K562 (cell line): ENCODE measurements around the gene DHDDS. TPM values are rescaled to one million over a fixed set of nuclear protein-coding genes. Genes with fewer than 3 reads are reported as not detected.

Experiments
- ATAC-seq: fragments of 200-7000 bp; cut with Tn5 transposase; 3 replicates; pipeline ENCODE4 v1.9.1; 2020; ENCODE audit warnings: moderate library complexity
- BruUV-seq: library from RNA; stranded (reverse); fragments of 400-500 nt; replicated peaks from 2 replicates; lab custom pipeline; 2021; lab: Mats Ljungman, UMichigan
- CTCF ChIA-PET: fragments of 300-600 bp; formaldehyde crosslinking; extraction: SDS; loops from one replicate; lab custom pipeline; 2021; ENCODE audit warnings: low intra/inter-chr PET ratio; lab: Yijun Ruan, JAX
- POLR2A ChIA-PET: fragments of 300-600, 350-650 bp; sonication (Branson Sonifier 250); formaldehyde crosslinking; extraction: SDS; loops from one replicate; lab custom pipeline; 2021; ENCODE audit warnings: antibody characterized with exemption, inconsistent platforms; lab: Yijun Ruan, JAX
- DNase-seq, 4 experiments: peaks; one replicate each; pipeline versions ENCODE4 v3.0.0 to v3.0.0-alpha.2; 2011 to 2018; ENCODE audit warnings: low spot score in 3 of 4, mixed read lengths in 3 of 4; ENCODE audit errors: extremely low read depth in 1 of 4
- FAIRE-seq: peaks from 2 replicates; lab custom pipeline; 2011; peaks lifted over from hg19 to GRCh38; lab: Jason Lieb, UNC
- H2AFZ ChIP-seq: 2 replicates; pipeline ENCODE4 v1.6.0; 2011; ENCODE audit warnings: low read depth, low read length, control low read depth, inconsistent platforms
- H3K27ac ChIP-seq: fragments of 200-600 bp; 3 replicates; pipeline ENCODE4 v1.8.0; 2011; ENCODE audit warnings: low read depth, mild to moderate bottlenecking, control low read depth, inconsistent platforms, low read length, moderate library complexity, mixed read lengths; ENCODE audit errors: extremely low read depth
- H3K27me3 ChIP-seq, 2 experiments: fragments of 300-600 bp in 1 of 2; 2 replicates in 1 of 2; 3 replicates in 1 of 2; pipeline versions ENCODE4 v1.6.0 to v1.8.0; 2011; ENCODE audit warnings: inconsistent platforms in 2 of 2, low read length in 2 of 2, mild to moderate bottlenecking in 1 of 2, mixed read lengths in 1 of 2, moderate library complexity in 1 of 2; ENCODE audit not compliant: control insufficient read depth in 2 of 2, insufficient read depth in 2 of 2
- H3K36me3 ChIP-seq: fragments of 300-600 bp; 3 replicates; pipeline ENCODE4 v1.8.0; 2011; ENCODE audit warnings: mild to moderate bottlenecking, low read length, inconsistent platforms; ENCODE audit not compliant: control insufficient read depth, insufficient read depth
- H3K4me1 ChIP-seq, 2 experiments: fragments of 200-600 bp in 1 of 2; replicated peaks in 1 of 2; 2 replicates in 1 of 2; 3 replicates in 1 of 2; pipeline versions ENCODE4 v1.5.1 to v1.8.0; 2011; ENCODE audit warnings: inconsistent platforms in 2 of 2, low read length in 2 of 2, mild to moderate bottlenecking in 1 of 2, mixed read lengths in 1 of 2, moderate library complexity in 1 of 2; ENCODE audit not compliant: control insufficient read depth in 2 of 2, insufficient read depth in 2 of 2
- H3K4me2 ChIP-seq: 2 replicates; pipeline ENCODE4 v1.6.1; 2011; ENCODE audit warnings: low read length, control low read depth, inconsistent platforms, mixed read lengths; ENCODE audit not compliant: insufficient read depth
- H3K4me3 ChIP-seq: fragments of 200-600 bp; sonication (generic), shearing (Covaris generic); 2 replicates; pipeline ENCODE4 v1.5.1; 2016; ENCODE audit warnings: control low read depth, inconsistent platforms
- H3K79me2 ChIP-seq: fragments of 200-600 bp; 3 replicates; pipeline ENCODE4 v1.8.0; 2011; ENCODE audit warnings: low read length, inconsistent platforms; ENCODE audit not compliant: control insufficient read depth, insufficient read depth
- H3K9ac ChIP-seq, 2 experiments: 2 replicates each; pipeline versions ENCODE4 v1.6.0 to v1.6.1; 2011; ENCODE audit warnings: low read depth in 2 of 2, low read length in 2 of 2, control low read depth in 1 of 2, inconsistent platforms in 1 of 2, mild to moderate bottlenecking in 1 of 2, mixed read lengths in 1 of 2; ENCODE audit not compliant: insufficient read depth in 1 of 2
- H3K9me1 ChIP-seq: one replicate; pipeline ENCODE4 v1.6.0; 2011; ENCODE audit warnings: inconsistent platforms, mild to moderate bottlenecking, low read length, moderate library complexity; ENCODE audit not compliant: control insufficient read depth, insufficient read depth
- H3K9me3 ChIP-seq: replicated peaks from 2 replicates; pipeline ENCODE4 v1.5.1; 2011; ENCODE audit warnings: low read depth, low read length, inconsistent platforms; ENCODE audit not compliant: control insufficient read depth, insufficient read depth
- H4K20me1 ChIP-seq: replicated peaks from 2 replicates; pipeline ENCODE4 v1.6.1; 2011; ENCODE audit warnings: low read length, inconsistent platforms, mixed read lengths; ENCODE audit not compliant: control insufficient read depth, insufficient read depth
- HMBOX1 ChIP-seq: sonication (generic); IDR thresholded peaks from 2 replicates; pipeline ENCODE4 v1.6.1; 2016
- HNRNPLL ChIP-seq: fragments of 200-400 bp; formaldehyde crosslinking; IDR thresholded peaks from 2 replicates; pipeline ENCODE4 v1.6.1; 2017; ENCODE audit warnings: low read length, low read depth, mild to moderate bottlenecking; ENCODE audit not compliant: poor library complexity, severe bottlenecking
- WGBS: fragments of 100-300 bp; shearing (Covaris generic); methylation state at CpG from one replicate; pipeline ENCODE4 v1.1.6; 2016; ENCODE audit warnings: low coverage, mixed read lengths; ENCODE audit not compliant: insufficient coverage; ENCODE audit errors: missing lambda C conversion rate; 5-methylcytosine and 5-hydroxymethylcytosine counted together
- in situ Hi-C: fragments of 300-500 bp; cut with MboI; formaldehyde crosslinking; loops from 4 replicates; pipeline ENCODE4 v1.15.0; 2018; ENCODE audit warnings: inconsistent platforms, mixed read lengths
- intact Hi-C: fragments of 100-400 bp; cut with micrococcal nuclease; formaldehyde crosslinking; loops from 2 replicates; pipeline ENCODE4 v1.14.2; 2022
- polyA plus RNA-seq, 8 experiments: library from polyadenylated mRNA; depleted of rRNA in 4 of 8; stranded (reverse) in 5 of 8; unstranded in 3 of 8; fragments of >200 nt; fragmentation: Nextera tagmentation in 2 of 8; fragmentation: Illumina TruSeq in 1 of 8; extraction: Ambion mirVana in 2 of 8; extraction: Trizol in 1 of 8; gene quantifications; 2 replicates each; pipeline versions ENCODE4 v1.2.1 to v1.2.3, GENCODE V29; 2011 to 2014; ENCODE audit warnings: inconsistent platforms in 1 of 8, missing spikeins in 1 of 8
- total RNA-seq, 7 experiments: library from RNA; depleted of rRNA in 6 of 7; stranded (reverse); fragments of >200 nt in 6 of 7; fragmentation: Illumina TruSeq in 2 of 7; extraction: Trizol in 2 of 7; gene quantifications; 2 replicates each; pipeline versions ENCODE4 v1.2.1 to v1.2.3, GENCODE V29; 2011 to 2021; ENCODE audit warnings: low replicate concordance in 1 of 7

The DHDDS gene
- total and polyA plus RNA-seq, 9 of the 15 experiments (the other 6 are each of a cell fraction or from before 2014, with no cell fraction given): 33.3 to 55.0 (median 44.3) TPM

- Histone ChIP-seq H2AFZ (no peak overlapping the region), H3K79me2 (no peaks in the 10 kb centered on the region), H3K36me3 (peaks cover 85% of the 10 kb centered on the region), H3K27ac (no peak overlapping the region), H3K4me3 (no peak overlapping the region), H3K9me3 (no peaks in the 10 kb centered on the region), H3K27me3 (no peaks in the 10 kb centered on the region), H3K4me2 (no peak overlapping the region), H4K20me1 (no peaks in the 10 kb centered on the region), H3K4me1 (0 out of 5 replicates have a peak, but pooled peaks cover 0 to 3% of the 10 kb centered on the region in 2 experiments), H3K9ac (no peak overlapping the region), H3K9me1 (no peaks in the 10 kb centered on the region)
- TF ChIP-seq HNRNPLL (no peak), HMBOX1 (peak; percentile 55)
- ChIA-PET CTCF (no interaction called here), POLR2A (interaction anchor here (0.7 to 1.1 kb wide), 2 partner anchors 9 to 11 kb away, joined by 3 to 4 read pairs; no protein-coding TSS in a partner anchor)
- intact Hi-C loops: no loop called here
- ATAC-seq: peak; percentile 18; the same call in 1 of the 3 replicates
- peak; percentile 23 for FAIRE-seq
- BruUV-seq: no TSS peak
- in situ Hi-C loops: no loop called here
- DNase-seq: peak in 1 of 4 experiments; percentile 12
- WGBS: 85% methylated on average over 3 of the region's 3 CpGs
Observed at GRCh38 chr1:26450908-26451307, 18.8 kb downstream of the DHDDS start.
